ENCODE data around the gene VDAC2.

- TF ChIP-seq ESRRG (CRISPR knock-in tag; IDR thresholded peaks at IDR 0.05), result no peak
- TF ChIP-seq ARNTL (CRISPR knock-in tag; IDR thresholded peaks at IDR 0.05; ENCODE audit: borderline replicate concordance, low read depth), result no peak
- TF ChIP-seq ZNF8 (CRISPR knock-in tag; IDR thresholded peaks at IDR 0.05), result no peak
- TF ChIP-seq PATZ1 (CRISPR knock-in tag; IDR thresholded peaks at IDR 0.05; ENCODE audit: borderline replicate concordance), result no peak
- no peak for TF ChIP-seq TCF4 (CRISPR knock-in tag; IDR thresholded peaks at IDR 0.05; ENCODE audit: borderline replicate concordance)
- no peak for TF ChIP-seq GLIS3 (CRISPR knock-in tag; IDR thresholded peaks at IDR 0.05)
- no peak for TF ChIP-seq PPARA (CRISPR knock-in tag; IDR thresholded peaks at IDR 0.05; ENCODE audit: borderline replicate concordance)
- no peak for TF ChIP-seq CREB5 (CRISPR knock-in tag; IDR thresholded peaks at IDR 0.05; ENCODE audit: low read depth)
- no peak for TF ChIP-seq RARB (CRISPR knock-in tag; IDR thresholded peaks at IDR 0.05)
- no peak for TF ChIP-seq TOX (CRISPR knock-in tag; IDR thresholded peaks at IDR 0.05; ENCODE audit: borderline replicate concordance)
- no peak for TF ChIP-seq ISL1 (CRISPR knock-in tag; IDR thresholded peaks at IDR 0.05)
- no peak for TF ChIP-seq ZC3H10 (CRISPR knock-in tag; IDR thresholded peaks at IDR 0.05)
- TF ChIP-seq ZNF70 (CRISPR knock-in tag; IDR thresholded peaks at IDR 0.05), result no peak
- no peak for TF ChIP-seq CSRNP3 (CRISPR knock-in tag; IDR thresholded peaks at IDR 0.05)
Observed at GRCh38 chr10:75244487-75245353, 34.1 kb downstream of the VDAC2 start.
